Adipocyte (in vitro differentiated cells): Measurements from ENCODE around the gene XYLT1.
A peak's percentile ranks its signal among the peaks of the same experiment; 100 is the strongest.

Experiments
- DNase-seq: peaks from one replicate; pipeline ENCODE4 v3.0.0-alpha.2; 2015; ENCODE audit warnings: low read depth
- H3K27me3 ChIP-seq: replicated peaks from 2 replicates; pipeline ENCODE4 v1.7.0; 2013; ENCODE audit warnings: mild to moderate bottlenecking, low read length, moderate library complexity; ENCODE audit not compliant: control insufficient read depth, insufficient read depth
- H3K36me3 ChIP-seq: 2 replicates; pipeline ENCODE4 v1.7.0; 2013; ENCODE audit warnings: low read length, mild to moderate bottlenecking, moderate library complexity; ENCODE audit not compliant: control insufficient read depth, insufficient read depth, severe bottlenecking
- H3K4me1 ChIP-seq: 2 replicates; pipeline ENCODE4 v1.7.0; 2013; ENCODE audit warnings: mild to moderate bottlenecking, low read length, moderate library complexity; ENCODE audit not compliant: control insufficient read depth, insufficient read depth
- H3K4me3 ChIP-seq: 2 replicates; pipeline ENCODE4 v1.7.0; 2013; ENCODE audit warnings: mild to moderate bottlenecking, low read length, moderate library complexity
- H3K9ac ChIP-seq: 2 replicates; pipeline ENCODE4 v1.7.0; 2013; ENCODE audit warnings: mild to moderate bottlenecking, low read length, moderate library complexity
- H3K9me3 ChIP-seq: 2 replicates; pipeline ENCODE4 v1.7.0; 2013; ENCODE audit warnings: mild to moderate bottlenecking, low read length, moderate library complexity; ENCODE audit not compliant: control insufficient read depth

XYLT1 gene

DNA sequence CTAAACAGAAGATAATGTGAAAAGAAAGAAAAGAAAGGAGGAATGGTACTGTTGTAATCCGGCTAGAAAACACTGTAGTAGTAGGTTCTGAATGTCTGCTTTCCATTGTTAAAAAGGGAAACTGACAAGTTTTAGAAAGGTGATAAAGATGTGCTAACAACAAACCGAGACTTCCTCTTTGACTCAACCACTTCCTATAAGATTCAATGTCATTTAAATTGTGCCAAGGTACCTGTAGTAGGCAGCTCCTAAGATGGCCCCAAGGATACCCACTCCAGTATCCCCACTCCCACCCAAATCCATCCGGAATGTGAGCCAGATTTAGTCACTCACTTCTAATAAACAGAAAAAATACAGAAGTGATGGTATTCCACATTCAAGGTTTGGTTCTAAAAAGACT, 31.2 kb downstream of the XYLT1 start:
- Histone ChIP-seq H3K4me3 (no peak overlapping the region), H3K36me3 (peaks cover 5% of the 10 kb centered on the region), H3K9ac (no peak overlapping the region), H3K4me1 (peaks cover 8% of the 10 kb centered on the region), H3K9me3 (no peaks in the 10 kb centered on the region), H3K27me3 (no peaks in the 10 kb centered on the region)
- no peak for DNase-seq

DNA sequence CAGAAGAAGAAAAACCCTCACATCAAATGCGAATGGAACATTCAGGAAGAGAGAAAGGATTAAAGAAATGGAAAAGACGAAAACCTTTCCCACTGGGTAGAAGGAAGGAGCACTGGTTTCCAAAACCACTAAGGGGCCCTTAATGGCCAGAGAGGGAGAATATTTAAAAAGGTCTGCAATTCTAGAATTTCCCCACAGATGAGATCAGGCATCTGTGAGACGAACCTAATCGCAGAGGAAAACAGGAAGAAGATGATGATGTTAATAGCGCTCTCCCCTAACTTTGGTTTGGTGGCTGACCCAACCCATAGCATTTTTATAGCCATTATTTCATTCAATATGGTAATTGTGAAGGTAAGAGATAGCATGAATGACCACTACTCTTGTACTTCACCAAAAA, 32.8 kb downstream of the XYLT1 start:
- DNase-seq: no peak
- peaks cover 20% of the 10 kb centered on the region for H3K4me1 ChIP-seq
- no peak overlapping the region for H3K4me3 ChIP-seq
- H3K9ac ChIP-seq: no peak overlapping the region
- no peaks in the 10 kb centered on the region for H3K9me3 ChIP-seq
- peaks cover 5% of the 10 kb centered on the region for H3K36me3 ChIP-seq
- H3K27me3 ChIP-seq: no peaks in the 10 kb centered on the region

- Histone ChIP-seq H3K36me3 (peaks cover 5% of the 10 kb centered on the region), H3K4me1 (peaks cover 26% of the 10 kb centered on the region), H3K4me3 (no peak overlapping the region), H3K9me3 (no peaks in the 10 kb centered on the region), H3K27me3 (no peaks in the 10 kb centered on the region), H3K9ac (no peak overlapping the region)
- DNase-seq: no peak
These were observed 33.5 kb downstream of the XYLT1 start for GRCh38 chr16:17437127-17437720.

DNA sequence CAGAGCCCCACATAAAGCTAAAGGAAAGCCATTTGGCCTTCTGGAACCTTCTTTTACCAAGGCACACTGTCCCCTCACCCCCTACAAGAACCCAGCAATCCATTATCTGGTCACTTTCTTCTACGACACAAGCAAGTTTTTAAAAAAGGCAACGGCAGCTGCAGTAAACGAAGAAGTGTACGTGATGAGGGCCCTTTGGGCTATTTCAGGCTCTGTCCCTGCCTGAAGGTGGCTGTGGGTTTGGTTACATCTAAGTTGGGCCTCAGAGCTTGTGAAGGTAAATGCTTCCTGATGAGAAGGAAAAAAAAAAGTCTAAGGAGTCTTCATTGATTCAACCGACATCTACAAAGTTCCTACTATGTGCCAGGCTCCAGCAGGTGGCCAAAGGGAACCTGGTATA, 35.4 kb downstream of the XYLT1 start:
- no peak overlapping the region for H3K9ac ChIP-seq
- no peaks in the 10 kb centered on the region for H3K36me3 ChIP-seq
- no peaks in the 10 kb centered on the region for H3K9me3 ChIP-seq
- peaks cover 26% of the 10 kb centered on the region for H3K4me1 ChIP-seq
- DNase-seq: no peak
- H3K27me3 ChIP-seq: no peaks in the 10 kb centered on the region
- H3K4me3 ChIP-seq: no peak overlapping the region

GRCh38 chr16:17433577-17434451, 36.9 kb downstream of the XYLT1 start:
- Histone ChIP-seq H3K9ac (no peak overlapping the region), H3K27me3 (no peaks in the 10 kb centered on the region), H3K4me3 (peak overlapping the region; percentile 57), H3K36me3 (no peaks in the 10 kb centered on the region), H3K4me1 (peaks cover 26% of the 10 kb centered on the region), H3K9me3 (no peaks in the 10 kb centered on the region)
- DNase-seq: no peak

DNA sequence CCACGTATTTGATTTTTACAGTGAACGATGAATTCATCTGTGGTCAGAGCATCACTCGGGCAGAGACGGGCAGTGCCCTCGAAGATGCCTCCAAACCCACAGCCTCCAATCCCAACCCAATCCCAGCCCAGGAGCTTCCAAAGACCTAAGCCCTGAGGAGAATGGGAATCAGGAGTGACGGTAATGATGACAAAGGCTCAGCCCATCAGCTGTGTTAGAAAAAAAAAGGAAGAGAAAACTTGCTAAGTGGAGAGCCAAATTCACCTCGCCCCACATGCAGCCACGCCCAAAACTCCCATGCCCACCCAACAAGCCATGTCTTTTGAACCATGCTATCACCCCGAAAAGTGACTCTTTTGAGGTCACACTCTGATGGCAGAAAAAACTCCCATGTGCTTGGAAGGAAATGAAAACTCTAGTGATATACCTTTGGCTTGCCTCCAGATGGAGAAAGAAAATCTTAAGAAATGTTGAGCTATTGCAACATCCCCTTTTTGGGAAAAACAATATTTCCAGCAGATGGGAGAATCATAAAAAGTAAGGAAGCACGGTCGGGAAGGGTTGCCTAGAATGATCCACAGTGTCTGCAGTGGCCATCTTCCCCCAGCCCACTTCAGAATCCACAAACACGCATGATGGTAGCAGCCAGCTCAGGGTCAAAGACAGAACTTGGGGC, 37.7 kb downstream of the XYLT1 start:
- Histone ChIP-seq H3K9ac (no peak overlapping the region), H3K4me1 (peaks cover 26% of the 10 kb centered on the region), H3K9me3 (no peaks in the 10 kb centered on the region), H3K27me3 (no peaks in the 10 kb centered on the region), H3K4me3 (peak overlapping the region; percentile 57), H3K36me3 (peaks cover 3% of the 10 kb centered on the region)
- peak; percentile 80 for DNase-seq

DNA sequence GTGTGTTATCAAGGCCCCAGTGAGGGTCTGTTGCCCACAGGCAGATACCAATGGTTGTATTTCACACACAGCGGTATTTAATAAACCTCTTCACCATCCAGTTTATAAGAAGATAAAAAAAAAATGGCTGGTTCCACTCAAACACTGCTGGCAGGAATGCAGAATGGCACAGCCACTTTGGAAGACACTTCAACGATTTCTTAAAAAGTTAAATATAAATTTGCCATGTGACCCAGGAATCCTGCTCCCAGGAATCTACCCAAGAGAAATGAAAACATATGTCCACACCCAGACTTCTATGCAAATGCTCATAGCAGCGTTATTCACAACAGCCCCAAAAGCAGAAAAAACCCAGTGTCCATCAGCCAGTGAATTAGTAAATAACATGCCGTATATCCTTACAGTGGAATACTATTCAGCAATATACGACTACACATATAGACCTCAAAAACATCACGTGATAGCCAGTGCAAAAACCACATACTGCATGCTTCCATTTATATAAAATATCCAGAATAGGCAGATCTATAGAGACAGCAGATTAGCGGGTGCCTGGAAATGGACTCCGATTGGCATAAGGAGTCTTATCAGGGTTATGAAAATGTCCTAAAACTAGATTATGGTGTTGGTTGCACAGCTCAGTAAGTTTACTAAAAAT, 38.7 kb downstream of the XYLT1 start:
- DNase-seq: no peak
- no peak overlapping the region for H3K9ac ChIP-seq
- no peak overlapping the region for H3K4me3 ChIP-seq
- H3K36me3 ChIP-seq: peaks cover 3% of the 10 kb centered on the region
- no peaks in the 10 kb centered on the region for H3K9me3 ChIP-seq
- H3K27me3 ChIP-seq: no peaks in the 10 kb centered on the region
- H3K4me1 ChIP-seq: peaks cover 18% of the 10 kb centered on the region

DNA sequence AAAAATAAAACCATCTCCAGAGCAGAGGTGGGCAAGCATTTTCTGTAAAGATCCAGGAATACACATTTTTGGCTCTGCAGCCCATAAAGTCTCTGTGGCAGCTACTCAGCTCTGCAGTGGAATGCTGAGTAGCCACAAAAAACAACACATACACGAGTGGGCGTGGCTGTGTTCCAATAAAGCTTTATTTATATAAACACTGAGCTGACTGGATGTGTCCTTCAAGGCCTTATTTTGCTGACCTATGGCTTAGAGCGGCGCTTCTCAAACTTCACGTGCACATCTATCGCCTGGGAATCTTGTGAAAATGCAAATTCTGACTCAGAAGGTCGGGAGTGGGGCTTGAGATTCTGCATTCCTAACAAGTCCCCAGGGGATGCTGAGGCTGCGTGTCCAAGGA, 39.7 kb downstream of the XYLT1 start:
- Histone ChIP-seq H3K4me3 (no peak overlapping the region), H3K36me3 (peaks cover 3% of the 10 kb centered on the region), H3K9ac (no peak overlapping the region), H3K4me1 (peaks cover 18% of the 10 kb centered on the region), H3K27me3 (no peaks in the 10 kb centered on the region), H3K9me3 (no peaks in the 10 kb centered on the region)
- no peak for DNase-seq

DNA sequence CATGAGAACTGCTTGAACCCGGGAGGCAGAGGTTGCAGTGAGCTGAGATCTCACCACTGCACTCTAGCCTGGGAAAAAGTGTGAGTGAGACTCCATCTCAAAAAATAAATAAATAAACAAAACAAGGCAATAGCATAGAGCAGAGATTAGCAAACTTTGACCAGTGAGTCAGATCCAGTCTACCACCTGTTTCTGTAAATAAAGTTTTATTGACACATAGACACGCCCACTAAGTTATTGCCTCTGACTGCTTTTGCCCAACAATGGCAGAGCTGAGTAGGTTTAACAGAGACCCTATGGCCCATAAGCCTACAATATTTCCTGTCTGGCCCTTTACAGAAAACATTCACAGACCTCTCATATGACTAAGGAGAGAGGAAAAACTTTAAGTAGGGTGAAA, 44.3 kb downstream of the XYLT1 start:
- no peaks in the 10 kb centered on the region for H3K27me3 ChIP-seq
- DNase-seq: no peak

GRCh38 chr16:17424771-17425170, 46.0 kb downstream of the XYLT1 start:
- no peak for DNase-seq
- H3K4me3 ChIP-seq: no peak overlapping the region
- H3K4me1 ChIP-seq: no peaks in the 10 kb centered on the region

More for the DNA sequence above, 44.3 kb downstream of the XYLT1 start:
- no peak overlapping the region for H3K9ac ChIP-seq
- H3K4me3 ChIP-seq: no peak overlapping the region
- no peaks in the 10 kb centered on the region for H3K4me1 ChIP-seq
- peaks cover 3% of the 10 kb centered on the region for H3K36me3 ChIP-seq
- no peaks in the 10 kb centered on the region for H3K9me3 ChIP-seq

DNA sequence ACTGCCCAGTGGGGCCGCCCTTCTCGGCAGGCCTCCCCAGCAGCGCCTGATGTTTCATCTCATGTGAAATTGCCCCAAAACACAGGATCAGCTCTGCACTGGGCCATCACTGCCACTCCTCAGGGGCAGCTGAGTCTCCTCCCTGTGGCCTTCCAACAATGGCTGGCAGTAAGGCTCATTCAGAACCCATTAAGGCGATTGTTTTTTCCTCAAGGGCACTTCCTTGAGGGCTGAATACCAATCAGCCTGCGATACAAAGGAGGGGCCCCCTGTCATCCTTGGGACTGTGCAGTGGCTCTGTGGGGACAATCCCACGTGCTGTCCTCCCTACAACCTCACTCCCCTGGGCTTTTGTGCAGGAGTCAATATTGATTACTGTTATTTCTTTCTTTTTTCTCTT, 47.5 kb downstream of the XYLT1 start:
- Histone ChIP-seq H3K9ac (no peak overlapping the region), H3K36me3 (peaks cover 4% of the 10 kb centered on the region), H3K4me1 (no peaks in the 10 kb centered on the region), H3K9me3 (no peaks in the 10 kb centered on the region), H3K4me3 (no peak overlapping the region), H3K27me3 (no peaks in the 10 kb centered on the region)
- no peak for DNase-seq

More at GRCh38 chr16:17424771-17425170, 46.0 kb downstream of the XYLT1 start:
- Histone ChIP-seq H3K9me3 (no peaks in the 10 kb centered on the region), H3K27me3 (no peaks in the 10 kb centered on the region), H3K36me3 (peaks cover 3% of the 10 kb centered on the region), H3K9ac (no peak overlapping the region)
